Liver (tissue), 9 donors: ENCODE results near the gene SLMAP. TPM values are rescaled to one million over a fixed set of nuclear protein-coding genes. Genes with fewer than 3 reads are reported as not detected.

Source experiments
- DNase-seq: peaks from one replicate; pipeline ENCODE4 v3.0.0-alpha.2; 2017; ENCODE audit warnings: low spot score
- H3K27ac ChIP-seq, 2 donors: one replicate each; pipeline ENCODE4 v1.7.0; 2013; ENCODE audit warnings: inconsistent platforms in 2 of 2, low read length in 2 of 2, control low read depth in 1 of 2, low read depth in 1 of 2, mild to moderate bottlenecking in 1 of 2
- H3K27me3 ChIP-seq, 4 donors: one replicate each; pipeline versions ENCODE4 v1.6.1 to v1.7.0; 2013; ENCODE audit warnings: low read length in 3 of 4, inconsistent platforms in 1 of 4, mild to moderate bottlenecking in 1 of 4, moderate library complexity in 1 of 4; ENCODE audit not compliant: control insufficient read depth in 4 of 4, insufficient read depth in 4 of 4
- H3K36me3 ChIP-seq, 4 donors: one replicate each; pipeline versions ENCODE4 v1.6.1 to v1.7.0; 2013; ENCODE audit warnings: low read length in 3 of 4, mild to moderate bottlenecking in 3 of 4, low read depth in 1 of 4, moderate library complexity in 1 of 4; ENCODE audit not compliant: control insufficient read depth in 4 of 4, insufficient read depth in 3 of 4
- H3K4me1 ChIP-seq, 4 donors: one replicate each; pipeline versions ENCODE4 v1.6.1 to v1.7.0; 2013; ENCODE audit warnings: low read length in 3 of 4, mild to moderate bottlenecking in 3 of 4, moderate library complexity in 1 of 4; ENCODE audit not compliant: control insufficient read depth in 4 of 4, insufficient read depth in 4 of 4
- H3K4me3 ChIP-seq, 3 donors: one replicate each; pipeline versions ENCODE4 v1.6.1 to v1.7.0; 2013; ENCODE audit warnings: low read length in 3 of 3, control low read depth in 1 of 3, low read depth in 1 of 3, mild to moderate bottlenecking in 1 of 3
- H3K9ac ChIP-seq, 2 donors: one replicate each; pipeline ENCODE4 v1.7.0; 2013; ENCODE audit warnings: low read length in 2 of 2, mild to moderate bottlenecking in 2 of 2, moderate library complexity in 2 of 2, control low read depth in 1 of 2, low read depth in 1 of 2
- H3K9me3 ChIP-seq, 4 donors: one replicate each; pipeline versions ENCODE4 v1.6.1 to v1.7.0; 2013; ENCODE audit warnings: low read length in 3 of 4; ENCODE audit not compliant: control insufficient read depth in 4 of 4
- EGR1 ChIP-seq, 2 donors: IDR thresholded peaks; 2 replicates each; pipeline ENCODE4 v1.6.1; 2016 to 2018; ENCODE audit warnings: antibody characterized with exemption in 2 of 2, low read depth in 2 of 2
- FOXA1 ChIP-seq: IDR thresholded peaks from 2 replicates; pipeline ENCODE4 v1.6.1; 2016; ENCODE audit warnings: antibody characterized with exemption
- FOXA2 ChIP-seq: IDR thresholded peaks from 2 replicates; pipeline ENCODE4 v1.6.1; 2016; ENCODE audit warnings: antibody characterized with exemption
- GABPA ChIP-seq, 2 donors: IDR thresholded peaks in 1 of 2; conservative IDR thresholded peaks in 1 of 2; 2 replicates each; pipeline ENCODE4 v1.6.1; 2016; ENCODE audit warnings: antibody characterized with exemption in 2 of 2, mild to moderate bottlenecking in 1 of 2, moderate library complexity in 1 of 2
- HNF4A ChIP-seq, 2 donors: conservative IDR thresholded peaks; 2 replicates each; pipeline ENCODE4 v1.6.1; 2016; ENCODE audit warnings: antibody characterized with exemption in 2 of 2, mild to moderate bottlenecking in 2 of 2
- HNF4G ChIP-seq: IDR thresholded peaks from 2 replicates; pipeline ENCODE4 v1.6.1; 2016; ENCODE audit warnings: antibody characterized with exemption
- JUND ChIP-seq, 2 donors: IDR thresholded peaks; 2 replicates each; pipeline ENCODE4 v1.6.1; 2016; ENCODE audit warnings: antibody characterized with exemption in 2 of 2
- NR2F2 ChIP-seq: IDR thresholded peaks from 2 replicates; pipeline ENCODE4 v1.6.1; 2016; ENCODE audit warnings: antibody characterized with exemption
- RAD21 ChIP-seq, 2 donors: IDR thresholded peaks; 2 replicates each; pipeline ENCODE4 v1.6.1; 2016; ENCODE audit warnings: antibody characterized with exemption in 2 of 2, mild to moderate bottlenecking in 2 of 2
- RXRA ChIP-seq, 2 donors: IDR thresholded peaks; 2 replicates each; pipeline ENCODE4 v1.6.1; 2017 to 2018; ENCODE audit warnings: antibody characterized with exemption in 2 of 2, mild to moderate bottlenecking in 1 of 2
- SP1 ChIP-seq: IDR thresholded peaks from 2 replicates; pipeline ENCODE4 v1.6.1; 2018; ENCODE audit warnings: antibody characterized with exemption, mild to moderate bottlenecking
- TAF1 ChIP-seq: conservative IDR thresholded peaks from 2 replicates; pipeline ENCODE4 v1.6.1; 2016; ENCODE audit warnings: antibody characterized with exemption, mild to moderate bottlenecking
- YY1 ChIP-seq: IDR thresholded peaks from 2 replicates; pipeline ENCODE4 v1.6.1; 2016; ENCODE audit warnings: antibody characterized with exemption, mild to moderate bottlenecking
- WGBS: extraction: QIAGEN DNeasy Blood & Tissue Kit; methylation state at CpG from one replicate; pipeline ENCODE4 v1.1.7; 2013; 5-methylcytosine and 5-hydroxymethylcytosine counted together
- polyA plus RNA-seq, 2 donors: library from polyadenylated mRNA; stranded (reverse) in 1 of 2; unstranded in 1 of 2; fragments of 200-250 nt in 1 of 2; fragments of >200 nt in 1 of 2; fragmentation: Nextera tagmentation in 1 of 2; extraction: Ambion mirVana in 1 of 2; gene quantifications; one replicate each; pipeline versions ENCODE4 v1.2.1 to v1.2.3, GENCODE V29; 2013 to 2015
- total RNA-seq, 2 donors: library from RNA; depleted of rRNA; stranded (reverse); fragments of >200 nt; gene quantifications; one replicate each; pipeline ENCODE4 v1.2.3, GENCODE V29; 2014
- TF ChIP-seq, protein P1 (sequence below): IDR thresholded peaks from 2 replicates; pipeline ENCODE4 v1.6.1; 2016; ENCODE audit warnings: antibody characterized with exemption
- TF ChIP-seq, protein P2 (sequence below): fragments of 150-350 bp; IDR thresholded peaks from 2 replicates; pipeline ENCODE4 v1.5.1; 2017; ENCODE audit warnings: improper control_type of control experiment, low read depth, low read length; ENCODE audit not compliant: missing input control
- TF ChIP-seq, protein P3 (sequence below): IDR thresholded peaks from 2 replicates; pipeline ENCODE4 v1.6.1; 2016; ENCODE audit warnings: antibody characterized with exemption
- TF ChIP-seq, protein P4 (sequence below): IDR thresholded peaks from 2 replicates; pipeline ENCODE4 v1.6.1; 2016; ENCODE audit warnings: antibody characterized with exemption, mild to moderate bottlenecking
- TF ChIP-seq, protein P5 (sequence below): IDR thresholded peaks from 2 replicates; pipeline ENCODE4 v1.6.1; 2016; ENCODE audit warnings: antibody characterized with exemption
- donor health status: healthy.
- donor health status: healthy.
- donor health status: healthy.
- donor health status: healthy.
- donor health status: healthy.

Gene SLMAP
- total and polyA plus RNA-seq, 4 donors, result 10.2 to 37.8 (median 19.4) TPM

DNA sequence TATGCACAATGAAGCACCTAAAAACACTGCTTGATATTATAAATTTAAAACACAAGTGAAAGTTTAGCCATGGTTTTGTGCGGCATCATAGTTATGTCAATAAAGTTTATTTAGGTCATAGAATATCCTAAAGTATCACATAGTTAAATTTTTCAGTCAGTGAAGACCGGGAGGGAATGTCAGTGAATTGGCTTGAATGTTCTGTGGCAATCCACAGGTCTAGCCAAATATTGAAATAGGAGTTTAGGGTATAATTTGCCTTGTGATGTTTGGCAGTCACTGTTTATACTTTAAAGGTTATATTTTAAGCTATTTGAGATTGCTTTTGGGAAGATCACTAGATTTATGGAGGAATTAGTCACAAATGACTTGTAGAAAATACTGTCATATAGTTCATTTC, 172.4 kb downstream of the SLMAP start:
- no peaks in the 10 kb centered on the region for H3K9me3 ChIP-seq
- H3K36me3 ChIP-seq, result peaks cover 1 to 6% (median 4%) of the 10 kb centered on the region in 4 donors
- no peak overlapping the region for H3K27ac ChIP-seq
- no peak overlapping the region for H3K4me3 ChIP-seq
- TF ChIP-seq TAF1, result no peak
- TF ChIP-seq RXRA (IDR thresholded peaks at IDR 0.05), result no peak
- no peak for TF ChIP-seq GABPA (IDR thresholded peaks at IDR 0.05 in 1 of 2, conservative IDR thresholded peaks at IDR 0.05 in 1 of 2)
- no peak for TF ChIP-seq NR2F2
- no peak for TF ChIP-seq HNF4G
- TF ChIP-seq, protein P1, sequence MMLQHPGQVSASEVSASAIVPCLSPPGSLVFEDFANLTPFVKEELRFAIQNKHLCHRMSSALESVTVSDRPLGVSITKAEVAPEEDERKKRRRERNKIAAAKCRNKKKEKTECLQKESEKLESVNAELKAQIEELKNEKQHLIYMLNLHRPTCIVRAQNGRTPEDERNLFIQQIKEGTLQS, result no peak
- TF ChIP-seq SP1, result no peak
- TF ChIP-seq FOXA1, result no peak
- TF ChIP-seq JUND (IDR thresholded peaks at IDR 0.05), result no peak
- TF ChIP-seq, protein P2, sequence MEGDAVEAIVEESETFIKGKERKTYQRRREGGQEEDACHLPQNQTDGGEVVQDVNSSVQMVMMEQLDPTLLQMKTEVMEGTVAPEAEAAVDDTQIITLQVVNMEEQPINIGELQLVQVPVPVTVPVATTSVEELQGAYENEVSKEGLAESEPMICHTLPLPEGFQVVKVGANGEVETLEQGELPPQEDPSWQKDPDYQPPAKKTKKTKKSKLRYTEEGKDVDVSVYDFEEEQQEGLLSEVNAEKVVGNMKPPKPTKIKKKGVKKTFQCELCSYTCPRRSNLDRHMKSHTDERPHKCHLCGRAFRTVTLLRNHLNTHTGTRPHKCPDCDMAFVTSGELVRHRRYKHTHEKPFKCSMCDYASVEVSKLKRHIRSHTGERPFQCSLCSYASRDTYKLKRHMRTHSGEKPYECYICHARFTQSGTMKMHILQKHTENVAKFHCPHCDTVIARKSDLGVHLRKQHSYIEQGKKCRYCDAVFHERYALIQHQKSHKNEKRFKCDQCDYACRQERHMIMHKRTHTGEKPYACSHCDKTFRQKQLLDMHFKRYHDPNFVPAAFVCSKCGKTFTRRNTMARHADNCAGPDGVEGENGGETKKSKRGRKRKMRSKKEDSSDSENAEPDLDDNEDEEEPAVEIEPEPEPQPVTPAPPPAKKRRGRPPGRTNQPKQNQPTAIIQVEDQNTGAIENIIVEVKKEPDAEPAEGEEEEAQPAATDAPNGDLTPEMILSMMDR, result no peak
- TF ChIP-seq YY1, result no peak
- TF ChIP-seq RAD21 (IDR thresholded peaks at IDR 0.05), result no peak
- no peak for TF ChIP-seq HNF4A (conservative IDR thresholded peaks at IDR 0.05)
- no peak for TF ChIP-seq FOXA2
- TF ChIP-seq, protein P3, sequence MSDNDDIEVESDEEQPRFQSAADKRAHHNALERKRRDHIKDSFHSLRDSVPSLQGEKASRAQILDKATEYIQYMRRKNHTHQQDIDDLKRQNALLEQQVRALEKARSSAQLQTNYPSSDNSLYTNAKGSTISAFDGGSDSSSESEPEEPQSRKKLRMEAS, result no peak
- TF ChIP-seq, protein P4, sequence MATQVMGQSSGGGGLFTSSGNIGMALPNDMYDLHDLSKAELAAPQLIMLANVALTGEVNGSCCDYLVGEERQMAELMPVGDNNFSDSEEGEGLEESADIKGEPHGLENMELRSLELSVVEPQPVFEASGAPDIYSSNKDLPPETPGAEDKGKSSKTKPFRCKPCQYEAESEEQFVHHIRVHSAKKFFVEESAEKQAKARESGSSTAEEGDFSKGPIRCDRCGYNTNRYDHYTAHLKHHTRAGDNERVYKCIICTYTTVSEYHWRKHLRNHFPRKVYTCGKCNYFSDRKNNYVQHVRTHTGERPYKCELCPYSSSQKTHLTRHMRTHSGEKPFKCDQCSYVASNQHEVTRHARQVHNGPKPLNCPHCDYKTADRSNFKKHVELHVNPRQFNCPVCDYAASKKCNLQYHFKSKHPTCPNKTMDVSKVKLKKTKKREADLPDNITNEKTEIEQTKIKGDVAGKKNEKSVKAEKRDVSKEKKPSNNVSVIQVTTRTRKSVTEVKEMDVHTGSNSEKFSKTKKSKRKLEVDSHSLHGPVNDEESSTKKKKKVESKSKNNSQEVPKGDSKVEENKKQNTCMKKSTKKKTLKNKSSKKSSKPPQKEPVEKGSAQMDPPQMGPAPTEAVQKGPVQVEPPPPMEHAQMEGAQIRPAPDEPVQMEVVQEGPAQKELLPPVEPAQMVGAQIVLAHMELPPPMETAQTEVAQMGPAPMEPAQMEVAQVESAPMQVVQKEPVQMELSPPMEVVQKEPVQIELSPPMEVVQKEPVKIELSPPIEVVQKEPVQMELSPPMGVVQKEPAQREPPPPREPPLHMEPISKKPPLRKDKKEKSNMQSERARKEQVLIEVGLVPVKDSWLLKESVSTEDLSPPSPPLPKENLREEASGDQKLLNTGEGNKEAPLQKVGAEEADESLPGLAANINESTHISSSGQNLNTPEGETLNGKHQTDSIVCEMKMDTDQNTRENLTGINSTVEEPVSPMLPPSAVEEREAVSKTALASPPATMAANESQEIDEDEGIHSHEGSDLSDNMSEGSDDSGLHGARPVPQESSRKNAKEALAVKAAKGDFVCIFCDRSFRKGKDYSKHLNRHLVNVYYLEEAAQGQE, result no peak
- TF ChIP-seq, protein P5, sequence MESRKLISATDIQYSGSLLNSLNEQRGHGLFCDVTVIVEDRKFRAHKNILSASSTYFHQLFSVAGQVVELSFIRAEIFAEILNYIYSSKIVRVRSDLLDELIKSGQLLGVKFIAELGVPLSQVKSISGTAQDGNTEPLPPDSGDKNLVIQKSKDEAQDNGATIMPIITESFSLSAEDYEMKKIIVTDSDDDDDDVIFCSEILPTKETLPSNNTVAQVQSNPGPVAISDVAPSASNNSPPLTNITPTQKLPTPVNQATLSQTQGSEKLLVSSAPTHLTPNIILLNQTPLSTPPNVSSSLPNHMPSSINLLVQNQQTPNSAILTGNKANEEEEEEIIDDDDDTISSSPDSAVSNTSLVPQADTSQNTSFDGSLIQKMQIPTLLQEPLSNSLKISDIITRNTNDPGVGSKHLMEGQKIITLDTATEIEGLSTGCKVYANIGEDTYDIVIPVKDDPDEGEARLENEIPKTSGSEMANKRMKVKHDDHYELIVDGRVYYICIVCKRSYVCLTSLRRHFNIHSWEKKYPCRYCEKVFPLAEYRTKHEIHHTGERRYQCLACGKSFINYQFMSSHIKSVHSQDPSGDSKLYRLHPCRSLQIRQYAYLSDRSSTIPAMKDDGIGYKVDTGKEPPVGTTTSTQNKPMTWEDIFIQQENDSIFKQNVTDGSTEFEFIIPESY, result no peak
- no peak for TF ChIP-seq EGR1 (IDR thresholded peaks at IDR 0.05; ENCODE audit: low read depth in 2 of 2)
- H3K9ac ChIP-seq, result no peak overlapping the region
- DNase-seq, result no peak
- WGBS, result 62% methylated on average over 2 of the region's 2 CpGs
- no peaks in the 10 kb centered on the region for H3K27me3 ChIP-seq
- no peaks in the 10 kb centered on the region for H3K4me1 ChIP-seq
